H1 (cell line): ENCODE measurements around the gene MBOAT1. TPM values are rescaled to one million over a fixed set of nuclear protein-coding genes. Genes with fewer than 3 reads are reported as not detected.

ENCODE experiments used
- CTCF ChIA-PET: fragments of 300-600 bp; sonication (Branson Sonifier 250); formaldehyde crosslinking; loops from one replicate; lab custom pipeline; 2021; ENCODE audit not compliant: partially characterized antibody; lab: Charles Lee
- POLR2A ChIA-PET: fragments of 300-600 bp; sonication (Branson Sonifier 250); formaldehyde crosslinking; loops from one replicate; lab custom pipeline; 2021; ENCODE audit warnings: inconsistent platforms; ENCODE audit not compliant: partially characterized antibody; lab: Charles Lee
- DNase-seq, 2 experiments: peaks; one replicate each; pipeline versions ENCODE4 v3.0.0 to v3.0.0-alpha.2; 2010 to 2022; ENCODE audit warnings: low spot score in 2 of 2, low read depth in 1 of 2, mixed read lengths in 1 of 2
- FAIRE-seq: peaks from 2 replicates; lab custom pipeline; 2011; peaks lifted over from hg19 to GRCh38; lab: Jason Lieb, UNC
- H2AFZ ChIP-seq: 2 replicates; pipeline ENCODE4 v1.8.1; 2012; ENCODE audit warnings: low read length, inconsistent platforms
- H2AK5ac ChIP-seq: 2 replicates; pipeline ENCODE4 v1.6.1; 2013; ENCODE audit warnings: low read depth, low read length
- H2BK120ac ChIP-seq: replicated peaks from 2 replicates; pipeline ENCODE3; 2013; ENCODE audit warnings: low read depth, low read length, inconsistent platforms
- H2BK12ac ChIP-seq: 2 replicates; pipeline ENCODE4 v1.6.1; 2013; ENCODE audit warnings: low read depth, low read length
- H2BK15ac ChIP-seq: 2 replicates; pipeline ENCODE4 v1.6.1; 2013; ENCODE audit warnings: low read length
- H2BK20ac ChIP-seq: 2 replicates; pipeline ENCODE4 v1.6.1; 2013; ENCODE audit warnings: low read length
- H2BK5ac ChIP-seq: 2 replicates; pipeline ENCODE4 v1.6.1; 2013; ENCODE audit warnings: low read depth, low read length
- H3K14ac ChIP-seq: 2 replicates; pipeline ENCODE4 v1.6.1; 2013; ENCODE audit warnings: inconsistent platforms; ENCODE audit not compliant: insufficient read length
- H3K18ac ChIP-seq: 2 replicates; pipeline ENCODE4 v1.6.1; 2013; ENCODE audit warnings: low read length; ENCODE audit errors: extremely low read depth
- H3K23ac ChIP-seq: 2 replicates; pipeline ENCODE4 v1.6.1; 2013; ENCODE audit warnings: inconsistent platforms; ENCODE audit not compliant: insufficient read length
- H3K23me2 ChIP-seq: 2 replicates; pipeline ENCODE4 v1.6.1; 2013; ENCODE audit warnings: low read depth, low read length
- H3K27ac ChIP-seq: 2 replicates; pipeline ENCODE4 v1.6.1; 2011; ENCODE audit warnings: low read depth, low read length, inconsistent platforms
- H3K27me3 ChIP-seq, 4 experiments: replicated peaks in 1 of 4; 1 replicate in 1 of 4; 2 replicates in 3 of 4; pipeline versions ENCODE4 v1.6.1 to v1.8.1; 2011 to 2013; ENCODE audit warnings: low read length in 3 of 4, mild to moderate bottlenecking in 3 of 4, inconsistent platforms in 2 of 4, mixed read lengths in 2 of 4, moderate library complexity in 1 of 4; ENCODE audit not compliant: control insufficient read depth in 3 of 4, insufficient read depth in 3 of 4; ENCODE audit errors: extremely low read depth in 1 of 4
- H3K36me3 ChIP-seq, 4 experiments: 2 replicates each; pipeline versions ENCODE4 v1.6.1 to v1.8.1; 2011 to 2013; ENCODE audit warnings: mild to moderate bottlenecking in 4 of 4, low read length in 3 of 4, moderate library complexity in 2 of 4, control low read depth in 1 of 4, inconsistent platforms in 1 of 4; ENCODE audit not compliant: insufficient read depth in 4 of 4, control insufficient read depth in 2 of 4
- H3K4ac ChIP-seq: replicated peaks from 2 replicates; pipeline ENCODE3; 2013; ENCODE audit warnings: low read length, low read depth, mixed read lengths, inconsistent platforms; ENCODE audit not compliant: insufficient read length
- H3K4me1 ChIP-seq, 4 experiments: replicated peaks in 1 of 4; 1 replicate in 1 of 4; 2 replicates in 3 of 4; pipeline versions ENCODE4 v1.6.1 to v1.8.1; 2011 to 2013; ENCODE audit warnings: low read length in 3 of 4, inconsistent platforms in 2 of 4, mixed read lengths in 1 of 4; ENCODE audit not compliant: insufficient read depth in 4 of 4, control insufficient read depth in 3 of 4
- H3K4me2 ChIP-seq, 2 experiments: 2 replicates each; pipeline versions ENCODE4 v1.6.1 to v1.8.1; 2011 to 2013; ENCODE audit warnings: low read depth in 2 of 2, low read length in 2 of 2, control low read depth in 1 of 2, inconsistent platforms in 1 of 2, mild to moderate bottlenecking in 1 of 2; ENCODE audit not compliant: insufficient read depth in 1 of 2
- H3K4me3 ChIP-seq, 4 experiments: fragments of 200-600, 300-600 bp in 1 of 4; sonication (generic), shearing (Covaris generic), sonication (Bioruptor Twin) in 1 of 4; 2 replicates each; pipeline versions ENCODE4 v1.5.1 to v1.8.1; 2011 to 2016; ENCODE audit warnings: low read length in 4 of 4, low read depth in 3 of 4, control low read depth in 2 of 4, inconsistent platforms in 2 of 4, mild to moderate bottlenecking in 2 of 4, mixed read lengths in 1 of 4, moderate library complexity in 1 of 4; ENCODE audit not compliant: insufficient read depth in 2 of 4; ENCODE audit errors: extremely low read depth in 1 of 4
- H3K56ac ChIP-seq: replicated peaks from 2 replicates; pipeline ENCODE3; 2013; ENCODE audit warnings: low read depth, mild to moderate bottlenecking, mixed read lengths, low read length, inconsistent platforms; ENCODE audit not compliant: insufficient read length
- H3K79me1 ChIP-seq: 2 replicates; pipeline ENCODE4 v1.6.1; 2013; ENCODE audit warnings: low read depth, low read length, control low read depth
- H3K79me2 ChIP-seq, 2 experiments: 2 replicates each; pipeline versions ENCODE4 v1.6.1 to v1.8.1; 2012 to 2013; ENCODE audit warnings: low read length in 2 of 2, mild to moderate bottlenecking in 2 of 2, inconsistent platforms in 1 of 2; ENCODE audit not compliant: insufficient read depth in 2 of 2, control insufficient read depth in 1 of 2
- H3K9ac ChIP-seq, 4 experiments: replicated peaks in 1 of 4; 1 replicate in 1 of 4; 2 replicates in 3 of 4; pipeline versions ENCODE4 v1.6.1 to v1.8.1; 2011 to 2013; ENCODE audit warnings: low read depth in 3 of 4, low read length in 3 of 4, control low read depth in 2 of 4, mild to moderate bottlenecking in 2 of 4, moderate library complexity in 2 of 4, inconsistent platforms in 1 of 4; ENCODE audit errors: extremely low read depth in 1 of 4
- H3K9me3 ChIP-seq, 2 experiments: 2 replicates each; pipeline versions ENCODE4 v1.6.1 to v1.8.1; 2012 to 2013; ENCODE audit warnings: mild to moderate bottlenecking in 2 of 2, moderate library complexity in 2 of 2, control low read depth in 1 of 2, inconsistent platforms in 1 of 2, low read depth in 1 of 2, low read length in 1 of 2, mixed read lengths in 1 of 2; ENCODE audit not compliant: insufficient read depth in 2 of 2
- H4K20me1 ChIP-seq, 2 experiments: replicated peaks in 1 of 2; 2 replicates each; pipeline versions ENCODE3 to v1.8.1; 2011 to 2013; ENCODE audit warnings: inconsistent platforms in 2 of 2, low read length in 2 of 2, mild to moderate bottlenecking in 1 of 2; ENCODE audit not compliant: insufficient read depth in 2 of 2, control insufficient read depth in 1 of 2
- H4K5ac ChIP-seq: 2 replicates; pipeline ENCODE4 v1.6.1; 2013; ENCODE audit warnings: low read length, low read depth, mixed read lengths, inconsistent platforms; ENCODE audit not compliant: insufficient read length
- H4K8ac ChIP-seq: 2 replicates; pipeline ENCODE4 v1.8.0; 2013; ENCODE audit warnings: mild to moderate bottlenecking, moderate library complexity, low read length, inconsistent platforms; ENCODE audit not compliant: insufficient read depth; ENCODE audit errors: extremely low read depth
- H4K91ac ChIP-seq: replicated peaks from 2 replicates; pipeline ENCODE3; 2013; ENCODE audit warnings: low read length, mixed read lengths, inconsistent platforms; ENCODE audit not compliant: insufficient read length
- CHD2 ChIP-seq: IDR thresholded peaks from 2 replicates; pipeline ENCODE4 v1.6.1; 2012; ENCODE audit warnings: low read length, improper control_type of control experiment
- E2F6 ChIP-seq: IDR thresholded peaks from 2 replicates; pipeline ENCODE4 v1.6.1; 2012; ENCODE audit warnings: inconsistent platforms
- EGR1 ChIP-seq: IDR thresholded peaks from 2 replicates; pipeline ENCODE4 v1.6.1; 2011; ENCODE audit warnings: low read depth, low read length, borderline replicate concordance
- EZH2 ChIP-seq: fragments of 200-600 bp; sonication (generic); IDR thresholded peaks from 2 replicates; pipeline ENCODE4 v1.7.1; 2012; ENCODE audit warnings: low read depth, mild to moderate bottlenecking, moderate library complexity, low read length, inconsistent platforms; ENCODE audit not compliant: severe bottlenecking
- KDM4A ChIP-seq: IDR thresholded peaks from one replicate; pipeline ENCODE4 v1.7.1; 2012; ENCODE audit warnings: low read depth, mild to moderate bottlenecking, moderate library complexity, low read length, inconsistent platforms; ENCODE audit not compliant: severe bottlenecking
- MAX ChIP-seq: IDR thresholded peaks from 2 replicates; pipeline ENCODE4 v1.6.1; 2012; ENCODE audit warnings: inconsistent platforms
- SIRT6 ChIP-seq: IDR thresholded peaks from one replicate; pipeline ENCODE4 v1.7.1; 2012; ENCODE audit warnings: low read length, inconsistent platforms
- SRF ChIP-seq: IDR thresholded peaks from 2 replicates; pipeline ENCODE4 v1.6.1; 2011; ENCODE audit warnings: mild to moderate bottlenecking, low read depth, low read length, moderate library complexity
- SUZ12 ChIP-seq: fragments of 200-600 bp; sonication (generic); IDR thresholded peaks from 2 replicates; pipeline ENCODE4 v1.6.1; 2012; ENCODE audit warnings: mild to moderate bottlenecking, inconsistent platforms, low read length, moderate library complexity, mixed read lengths
- TEAD4 ChIP-seq: IDR thresholded peaks from 2 replicates; pipeline ENCODE4 v1.6.1; 2012; ENCODE audit warnings: low read depth, low read length, inconsistent platforms, mixed read lengths
- WGBS, 2 experiments: shearing (Covaris generic) in 1 of 2; methylation state at CpG; one replicate each; pipeline versions ENCODE4 v1.1.6 to v1.1.7; 2013 to 2015; ENCODE audit warnings: low lambda C conversion rate in 2 of 2, mixed read lengths in 2 of 2, inconsistent platforms in 1 of 2, low coverage in 1 of 2, missing lambda C conversion rate in 1 of 2; ENCODE audit not compliant: insufficient replicate concordance in 2 of 2, insufficient coverage in 1 of 2, insufficient read length in 1 of 2; ENCODE audit errors: extremely low coverage in 1 of 2, missing lambda C conversion rate in 1 of 2; 5-methylcytosine and 5-hydroxymethylcytosine counted together
- polyA plus RNA-seq, 7 experiments: library from polyadenylated mRNA; depleted of rRNA in 3 of 7; stranded (reverse) in 5 of 7; unstranded in 2 of 7; fragments of >200 nt in 5 of 7; fragments of 200-250 nt in 2 of 7; gene quantifications; 1 replicate in 5 of 7; 2 replicates in 1 of 7; 4 replicates in 1 of 7; pipeline versions ENCODE4 v1.2.1 to v1.2.3, GENCODE V29; 2011 to 2013; ENCODE audit warnings: missing spikeins in 2 of 7, mixed read lengths in 2 of 7
- total RNA-seq: library from RNA; stranded (reverse); fragmentation: NEBNext Ultra II Directional; extraction: Animal tissue kit (Norgen Biotek cat#: 25700); gene quantifications from 2 replicates; pipeline ENCODE4 v1.2.1, GENCODE V29; 2021
- TF ChIP-seq, protein P1 (sequence below): IDR thresholded peaks from 2 replicates; pipeline ENCODE4 v1.6.1; 2012; ENCODE audit warnings: low read length, inconsistent platforms

The MBOAT1 gene
- total and polyA plus RNA-seq, 2 of the 8 experiments (the other 6 are each of a cell fraction or from before 2014, with no cell fraction given), result 4.9 to 19.5 TPM

GRCh38 chr6:20124545-20124944, 87.7 kb downstream of the MBOAT1 start:
- Histone ChIP-seq H3K9me3 (no peaks in the 10 kb centered on the region), H3K4me2 (no peak overlapping the region), H3K79me1 (no peaks in the 10 kb centered on the region), H4K20me1 (no peaks in the 10 kb centered on the region), H3K14ac (no peak overlapping the region), H2BK20ac (no peak overlapping the region), H3K4ac (no peak overlapping the region), H3K4me1 (peaks cover 0 to 3% (median 1%) of the 10 kb centered on the region in 4 experiments; a peak in 3 of 7 replicates), H3K23ac (no peak overlapping the region), H3K27ac (no peak overlapping the region), H2BK120ac (no peak overlapping the region), H2BK15ac (no peak overlapping the region), H4K91ac (no peak overlapping the region), H3K9ac (no peak overlapping the region), H3K23me2 (no peaks in the 10 kb centered on the region; the same call in 1 of the 2 replicates), H3K4me3 (no peak overlapping the region), H4K8ac (no peak overlapping the region), H3K18ac (no peak overlapping the region), H2BK5ac (no peak overlapping the region), H2AFZ (no peak overlapping the region), H3K27me3 (no peaks in the 10 kb centered on the region), H3K79me2 (no peaks in the 10 kb centered on the region), H4K5ac (no peak overlapping the region), H2BK12ac (no peak overlapping the region), H3K36me3 (no peaks in the 10 kb centered on the region), H2AK5ac (no peak overlapping the region), H3K56ac (no peak overlapping the region)
- DNase-seq (no peak), FAIRE-seq (no peak)
- TF ChIP-seq TEAD4 (no peak), CHD2 (no peak), KDM4A (no peak), SRF (no peak), EGR1 (no peak), E2F6 (no peak), SUZ12 (no peak), SIRT6 (no peak), EZH2 (no peak), MAX (no peak)
- TF ChIP-seq, protein P1, sequence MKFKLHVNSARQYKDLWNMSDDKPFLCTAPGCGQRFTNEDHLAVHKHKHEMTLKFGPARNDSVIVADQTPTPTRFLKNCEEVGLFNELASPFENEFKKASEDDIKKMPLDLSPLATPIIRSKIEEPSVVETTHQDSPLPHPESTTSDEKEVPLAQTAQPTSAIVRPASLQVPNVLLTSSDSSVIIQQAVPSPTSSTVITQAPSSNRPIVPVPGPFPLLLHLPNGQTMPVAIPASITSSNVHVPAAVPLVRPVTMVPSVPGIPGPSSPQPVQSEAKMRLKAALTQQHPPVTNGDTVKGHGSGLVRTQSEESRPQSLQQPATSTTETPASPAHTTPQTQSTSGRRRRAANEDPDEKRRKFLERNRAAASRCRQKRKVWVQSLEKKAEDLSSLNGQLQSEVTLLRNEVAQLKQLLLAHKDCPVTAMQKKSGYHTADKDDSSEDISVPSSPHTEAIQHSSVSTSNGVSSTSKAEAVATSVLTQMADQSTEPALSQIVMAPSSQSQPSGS, result no peak
- WGBS, 2 experiments, result 91% methylated on average over 3 of the region's 3 CpGs; no CpG with 5 or more reads in 1 of the 2 experiments
- ChIA-PET POLR2A (no interaction called here), CTCF (interaction anchor here (0.6 to 4.8 kb wide), 12 partner anchors 8 to 150 kb away, joined by 3 to 25 read pairs (median 5); no protein-coding TSS in a partner anchor)
